Gastrocnemius medialis (tissue), 4 donors: ENCODE measurements around the gene RFC4.

Experiments
- POLR2A ChIP-seq, 2 donors: fragments of 450-650 bp; IDR thresholded peaks; one replicate each; pipeline ENCODE4 v1.6.1; 2017; ENCODE audit warnings: antibody characterized with exemption in 2 of 2, mild to moderate bottlenecking in 2 of 2, moderate library complexity in 2 of 2
- TF ChIP-seq, protein P1 (sequence below), 5 experiments: fragments of 450-650 bp in 3 of 5; fragments of 200-600 bp in 2 of 5; sonication (generic) in 2 of 5; IDR thresholded peaks in 4 of 5; conservative IDR thresholded peaks in 1 of 5; 1 replicate in 4 of 5; 2 replicates in 1 of 5; pipeline ENCODE4 v1.5.1; 2016 to 2019; ENCODE audit warnings: antibody characterized with exemption in 5 of 5, mild to moderate bottlenecking in 3 of 5, moderate library complexity in 3 of 5

DNA sequence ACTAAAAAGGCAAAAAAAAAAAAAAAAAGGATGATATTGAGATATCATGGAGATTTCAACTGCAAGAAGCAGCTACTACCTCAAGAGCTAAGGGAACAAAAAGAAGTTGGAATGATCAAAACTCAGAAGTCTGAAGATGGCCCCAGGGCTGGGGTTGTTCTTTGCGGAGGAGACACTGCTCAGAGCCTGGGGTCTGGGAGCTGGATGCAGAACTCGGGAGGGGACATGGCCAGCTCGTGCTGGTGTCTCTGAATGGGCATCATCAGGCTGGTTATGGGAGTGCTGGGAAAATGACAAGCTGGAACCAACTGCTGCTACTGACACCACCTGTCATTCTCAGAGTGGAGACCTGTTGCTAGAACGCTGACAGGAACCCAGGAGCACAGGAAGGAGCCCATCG lies 22.1 kb upstream of the RFC4 start:
- TF ChIP-seq, protein P1, sequence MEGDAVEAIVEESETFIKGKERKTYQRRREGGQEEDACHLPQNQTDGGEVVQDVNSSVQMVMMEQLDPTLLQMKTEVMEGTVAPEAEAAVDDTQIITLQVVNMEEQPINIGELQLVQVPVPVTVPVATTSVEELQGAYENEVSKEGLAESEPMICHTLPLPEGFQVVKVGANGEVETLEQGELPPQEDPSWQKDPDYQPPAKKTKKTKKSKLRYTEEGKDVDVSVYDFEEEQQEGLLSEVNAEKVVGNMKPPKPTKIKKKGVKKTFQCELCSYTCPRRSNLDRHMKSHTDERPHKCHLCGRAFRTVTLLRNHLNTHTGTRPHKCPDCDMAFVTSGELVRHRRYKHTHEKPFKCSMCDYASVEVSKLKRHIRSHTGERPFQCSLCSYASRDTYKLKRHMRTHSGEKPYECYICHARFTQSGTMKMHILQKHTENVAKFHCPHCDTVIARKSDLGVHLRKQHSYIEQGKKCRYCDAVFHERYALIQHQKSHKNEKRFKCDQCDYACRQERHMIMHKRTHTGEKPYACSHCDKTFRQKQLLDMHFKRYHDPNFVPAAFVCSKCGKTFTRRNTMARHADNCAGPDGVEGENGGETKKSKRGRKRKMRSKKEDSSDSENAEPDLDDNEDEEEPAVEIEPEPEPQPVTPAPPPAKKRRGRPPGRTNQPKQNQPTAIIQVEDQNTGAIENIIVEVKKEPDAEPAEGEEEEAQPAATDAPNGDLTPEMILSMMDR (IDR thresholded peaks at IDR 0.05 in 4 of 5, conservative IDR thresholded peaks at IDR 0.05 in 1 of 5), result no peak
- TF ChIP-seq POLR2A (IDR thresholded peaks at IDR 0.05), result no peak
